Cortex of kidney (tissue), 1 donor: ENCODE measurements around the gene GAPDH.
"Not testable (repeated sequence)": the region's sequence is repeated elsewhere in the genome, so short reads cannot be mapped to it uniquely, and the experiment has no call there.

ENCODE experiments used
- DNase-seq: peaks from one replicate; lab custom pipeline; 2025; lab: John Stamatoyannopoulos, UW

Gene GAPDH

GRCh38 chr12:6546016-6546415, 11.7 kb downstream of the GAPDH start:
- no peak for DNase-seq

- no peak for DNase-seq
These were observed 13.2 kb downstream of the GAPDH start for GRCh38 chr12:6547566-6547965.

GRCh38 chr12:6547987-6548386, 13.7 kb downstream of the GAPDH start:
- DNase-seq: no peak

GRCh38 chr12:6548556-6548955, 14.2 kb downstream of the GAPDH start:
- no peak for DNase-seq

- DNase-seq: no peak
These were observed 14.8 kb downstream of the GAPDH start for GRCh38 chr12:6548966-6549683.

GRCh38 chr12:6549684-6550151, 15.4 kb downstream of the GAPDH start:
- DNase-seq: no peak

- DNase-seq: no peak
These were observed 16.2 kb downstream of the GAPDH start for GRCh38 chr12:6550294-6551062.

- DNase-seq: no peak
These were observed 16.7 kb downstream of the GAPDH start for GRCh38 chr12:6551063-6551461.

- DNase-seq: no peak
These were observed 17.3 kb downstream of the GAPDH start for GRCh38 chr12:6551496-6552139.

GRCh38 chr12:6552140-6552551, 17.8 kb downstream of the GAPDH start:
- DNase-seq: no peak

GRCh38 chr12:6553051-6553868, 18.9 kb downstream of the GAPDH start:
- DNase-seq: no peak

- DNase-seq: no peak
These were observed 20.1 kb downstream of the GAPDH start for GRCh38 chr12:6554168-6555017.

- DNase-seq: no peak
These were observed 20.8 kb downstream of the GAPDH start for GRCh38 chr12:6555018-6555691.

GRCh38 chr12:6556496-6556817, 22.1 kb downstream of the GAPDH start:
- DNase-seq: not testable (repeated sequence)

GRCh38 chr12:6556857-6557256, 22.5 kb downstream of the GAPDH start:
- DNase-seq: no peak

GRCh38 chr12:6558014-6558760, 23.9 kb downstream of the GAPDH start:
- DNase-seq: not testable (repeated sequence)

GRCh38 chr12:6559500-6559899, 25.2 kb downstream of the GAPDH start:
- DNase-seq: no peak

- no peak for DNase-seq
These were observed 26.3 kb downstream of the GAPDH start for GRCh38 chr12:6560501-6561205.

GRCh38 chr12:6562881-6563280, 28.6 kb downstream of the GAPDH start:
- no peak for DNase-seq
